NB4 (cell line): ENCODE measurements around the gene FLNB.

Experiments
- DNase-seq: peaks from one replicate; pipeline ENCODE4 v3.0.0; 2010; ENCODE audit warnings: low read depth
- H3K4me3 ChIP-seq: one replicate; pipeline ENCODE4 v1.5.1; 2011; ENCODE audit warnings: mild to moderate bottlenecking, low read depth, low read length, moderate library complexity
- CTCF ChIP-seq: IDR thresholded peaks from one replicate; pipeline ENCODE4 v1.5.1; 2012; ENCODE audit warnings: low read depth, low read length
- MAX ChIP-seq: IDR thresholded peaks from 2 replicates; pipeline ENCODE4 v1.6.1; 2011; ENCODE audit warnings: low read depth, low read length
- MYC ChIP-seq: IDR thresholded peaks from 2 replicates; pipeline ENCODE4 v1.6.1; 2011; ENCODE audit warnings: low read depth, low read length
- POLR2A ChIP-seq: IDR thresholded peaks from 2 replicates; pipeline ENCODE4 v1.6.1; 2011; ENCODE audit warnings: mild to moderate bottlenecking; ENCODE audit not compliant: insufficient read length; ENCODE audit errors: extremely low read depth

The FLNB gene

GRCh38 chr3:58000306-58001085, 7.7 kb upstream of the FLNB start:
- TF ChIP-seq CTCF: no peak
- no peak for TF ChIP-seq MYC
- TF ChIP-seq MAX: no peak
- no peak for TF ChIP-seq POLR2A
- DNase-seq: no peak
- no peak overlapping the region for H3K4me3 ChIP-seq

GRCh38 chr3:58001086-58001467, 7.1 kb upstream of the FLNB start:
- TF ChIP-seq MYC: no peak
- TF ChIP-seq POLR2A: no peak
- TF ChIP-seq CTCF: no peak
- no peak for TF ChIP-seq MAX
- no peak overlapping the region for H3K4me3 ChIP-seq
- DNase-seq: no peak

- no peak overlapping the region for H3K4me3 ChIP-seq
- DNase-seq: no peak
- TF ChIP-seq MYC: no peak
- TF ChIP-seq CTCF: no peak
- TF ChIP-seq MAX: no peak
- TF ChIP-seq POLR2A: no peak
These were observed 6.2 kb upstream of the FLNB start for GRCh38 chr3:58001979-58002378.

GRCh38 chr3:58003093-58003492, 5.1 kb upstream of the FLNB start:
- H3K4me3 ChIP-seq: no peak overlapping the region
- DNase-seq: peak; percentile 27
- TF ChIP-seq MYC (no peak), POLR2A (no peak), CTCF (no peak), MAX (no peak)

GRCh38 chr3:58004973-58005372, 3.2 kb upstream of the FLNB start:
- no peak overlapping the region for H3K4me3 ChIP-seq
- DNase-seq: no peak
- TF ChIP-seq CTCF (no peak), MYC (no peak), POLR2A (no peak), MAX (no peak)
